Measurements from ENCODE around the gene EVX2. TPM values are rescaled to one million over a fixed set of nuclear protein-coding genes. Genes with fewer than 3 reads are reported as not detected.

The EVX2 gene
- total and polyA plus RNA-seq, 2 of the 4 experiments (the other 2 are of a cell fraction) = not detected

DNA sequence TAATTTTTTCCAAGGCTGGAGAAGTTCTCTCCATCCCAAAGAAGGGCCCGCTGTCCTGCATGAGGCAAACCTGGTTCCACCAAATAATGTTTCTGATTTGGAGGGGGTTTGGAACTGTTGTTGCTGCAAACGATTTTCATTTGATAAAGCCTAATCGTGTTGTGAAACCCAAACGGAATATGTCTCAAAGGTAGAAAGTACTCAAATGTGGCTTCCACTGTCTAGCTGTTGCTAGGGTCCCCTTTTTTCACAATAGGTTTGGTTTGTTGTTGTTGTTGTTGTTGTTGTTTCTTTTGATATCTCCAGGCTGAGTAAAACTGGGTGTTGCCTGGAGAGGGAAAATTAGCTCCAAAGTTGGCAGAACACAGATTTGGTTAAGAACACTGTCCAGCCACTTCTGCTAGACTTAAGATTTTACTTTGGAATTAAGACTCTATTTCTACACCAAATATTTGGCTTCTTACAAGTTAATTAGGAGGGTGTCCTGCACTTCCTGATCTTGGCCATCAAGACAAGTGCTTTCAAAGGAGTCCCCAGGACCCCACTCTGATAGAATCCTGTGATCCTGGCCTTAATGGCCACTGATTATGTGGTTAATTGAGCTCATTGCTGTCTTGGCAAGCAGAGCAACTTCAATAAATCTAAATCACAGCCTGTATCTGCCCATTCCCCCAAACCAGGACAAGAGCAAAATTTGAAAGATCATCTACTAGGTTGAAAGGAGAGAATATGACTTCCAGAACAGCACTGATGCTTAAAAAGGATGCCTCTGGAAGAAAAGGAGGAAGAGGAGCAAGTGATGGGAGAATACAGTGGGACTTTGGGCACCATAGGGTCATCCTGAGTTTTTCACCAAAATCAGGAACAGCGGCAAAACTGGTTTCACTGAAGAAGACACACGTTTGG lies 5.4 kb upstream of the EVX2 start:
- ChIA-PET POLR2A (ENCODE audit: unreplicated experiment) (no interaction called here), CTCF (interaction anchor here (1.5 to 2.5 kb wide), 2 partner anchors 9 to 399 kb away, joined by 8 to 9 read pairs; no protein-coding TSS in a partner anchor)
- Histone ChIP-seq H3K14ac (replicated peaks; ENCODE audit: low read depth, low read length) (no peak overlapping the region), H2AK9ac (replicated peaks; ENCODE audit: low read depth, low read length, poor library complexity) (no peak overlapping the region), H2BK120ac (ENCODE audit: low read depth, low read length) (no peak overlapping the region), H3K18ac (ENCODE audit: low read depth, low read length) (no peak overlapping the region), H3K9me3 (ENCODE audit: control insufficient read depth, insufficient read depth, low read length) (peaks cover 15% of the 10 kb centered on the region), H4K20me1 (ENCODE audit: insufficient read depth, low read length) (no peaks in the 10 kb centered on the region), H3K4me2 (ENCODE audit: low read depth, low read length) (no peak overlapping the region), H4K5ac (ENCODE audit: low read depth, low read length) (no peak overlapping the region), H3K4me1 (ENCODE audit: control insufficient read depth, insufficient read depth, low read length) (no peaks in the 10 kb centered on the region), H2BK15ac (ENCODE audit: low read depth, low read length) (no peak overlapping the region), H2BK20ac (ENCODE audit: low read depth, low read length) (no peak overlapping the region), H2AK5ac (ENCODE audit: low read depth, low read length) (no peak overlapping the region), H3K56ac (ENCODE audit: extremely low read depth, insufficient read depth, low read length) (no peak overlapping the region), H3K23ac (ENCODE audit: low read depth, low read length) (no peak overlapping the region), H3K79me1 (ENCODE audit: low read depth in 1 of 2, low read length in 2 of 2) (no peaks in the 10 kb centered on the region), H4K8ac (ENCODE audit: low read depth in 2 of 2, low read length in 2 of 2) (no peak overlapping the region), H3K27me3 (ENCODE audit: control insufficient read depth, insufficient read depth, low read length) (peaks cover 88% of the 10 kb centered on the region), H2AFZ (replicated peaks; ENCODE audit: low read length, poor library complexity) (no peak overlapping the region), H3K4me3 (ENCODE audit: insufficient read depth, low read depth, low read length) (no peak overlapping the region), H3K27ac (ENCODE audit: insufficient read depth, low read length) (no peak overlapping the region), H3K9me1 (ENCODE audit: insufficient read depth, low read length) (no peaks in the 10 kb centered on the region), H4K91ac (ENCODE audit: insufficient read depth, low read depth, low read length) (no peak overlapping the region), H3K4ac (ENCODE audit: low read depth, low read length) (no peak overlapping the region), H3K9ac (ENCODE audit: low read depth, low read length) (no peak overlapping the region), H3K36me3 (ENCODE audit: control insufficient read depth, insufficient read depth, low read length) (no peaks in the 10 kb centered on the region), H2BK5ac (ENCODE audit: low read depth, low read length, poor library complexity, severe bottlenecking) (no peak overlapping the region)
- DNase-seq = no peak
- no TSS peak for BruUV-seq (replicated peaks)
- in situ Hi-C loops (cut with MboI; ENCODE audit: low sequenced_read_pairs) = loop anchor here (25.0 kb wide), 2 partner anchors 1052 to 1352 kb away; no protein-coding TSS in a partner anchor
- ATAC-seq (ENCODE audit: low read depth) = no peak
- dilution Hi-C loops (cut with HindIII; ENCODE audit: low sequenced_read_pairs, unreplicated experiment) = no loop called here
- intact Hi-C loops (cut with micrococcal nuclease) = loop anchor here (1.0 to 2.0 kb wide), 3 partner anchors 399 to 723 kb away; no protein-coding TSS in a partner anchor
- 5% methylated on average over 4 of the region's 6 CpGs; no CpG with 5 or more reads in 1 of the 2 experiments for WGBS, 2 experiments (ENCODE audit: extremely low coverage in 2 of 2, insufficient read length in 1 of 2)
- TF ChIP-seq RFX5 (IDR thresholded peaks at IDR 0.05; ENCODE audit: low read depth, low read length) (no peak), MAZ (IDR thresholded peaks at IDR 0.05; ENCODE audit: borderline replicate concordance, low read depth, low read length) (no peak), CEBPB (IDR thresholded peaks at IDR 0.05; ENCODE audit: low read depth, low read length) (no peak), MAFK (IDR thresholded peaks at IDR 0.05; ENCODE audit: low read depth, low read length) (no peak), RAD21 (IDR thresholded peaks at IDR 0.05; ENCODE audit: low read length) (no peak), SMC3 (IDR thresholded peaks at IDR 0.05; ENCODE audit: low read depth, low read length) (no peak), CHD1 (IDR thresholded peaks at IDR 0.05; ENCODE audit: low read depth, low read length) (no peak), MXI1 (IDR thresholded peaks at IDR 0.05; ENCODE audit: borderline replicate concordance, low read depth, low read length) (no peak), NFE2L2 (IDR thresholded peaks at IDR 0.05; ENCODE audit: low read depth, low read length) (no peak), CTCF (conservative IDR thresholded peaks at IDR 0.05; ENCODE audit: low read depth, low read length) (no peak), RCOR1 (IDR thresholded peaks at IDR 0.05; ENCODE audit: insufficient replicate concordance, low read length) (no peak), POLR2A (IDR thresholded peaks at IDR 0.05; ENCODE audit: low read depth, low read length) (no peak)
- TF ChIP-seq, protein P1, sequence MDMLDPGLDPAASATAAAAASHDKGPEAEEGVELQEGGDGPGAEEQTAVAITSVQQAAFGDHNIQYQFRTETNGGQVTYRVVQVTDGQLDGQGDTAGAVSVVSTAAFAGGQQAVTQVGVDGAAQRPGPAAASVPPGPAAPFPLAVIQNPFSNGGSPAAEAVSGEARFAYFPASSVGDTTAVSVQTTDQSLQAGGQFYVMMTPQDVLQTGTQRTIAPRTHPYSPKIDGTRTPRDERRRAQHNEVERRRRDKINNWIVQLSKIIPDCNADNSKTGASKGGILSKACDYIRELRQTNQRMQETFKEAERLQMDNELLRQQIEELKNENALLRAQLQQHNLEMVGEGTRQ (IDR thresholded peaks at IDR 0.05; ENCODE audit: low read depth, low read length) = no peak
- TF ChIP-seq, protein P2, sequence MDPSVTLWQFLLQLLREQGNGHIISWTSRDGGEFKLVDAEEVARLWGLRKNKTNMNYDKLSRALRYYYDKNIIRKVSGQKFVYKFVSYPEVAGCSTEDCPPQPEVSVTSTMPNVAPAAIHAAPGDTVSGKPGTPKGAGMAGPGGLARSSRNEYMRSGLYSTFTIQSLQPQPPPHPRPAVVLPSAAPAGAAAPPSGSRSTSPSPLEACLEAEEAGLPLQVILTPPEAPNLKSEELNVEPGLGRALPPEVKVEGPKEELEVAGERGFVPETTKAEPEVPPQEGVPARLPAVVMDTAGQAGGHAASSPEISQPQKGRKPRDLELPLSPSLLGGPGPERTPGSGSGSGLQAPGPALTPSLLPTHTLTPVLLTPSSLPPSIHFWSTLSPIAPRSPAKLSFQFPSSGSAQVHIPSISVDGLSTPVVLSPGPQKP (IDR thresholded peaks at IDR 0.05; ENCODE audit: borderline replicate concordance, low read depth, low read length) = no peak

Data from IMR-90 (cell line).